ENCODE data around the gene ACTG1. TPM values are rescaled to one million over a fixed set of nuclear protein-coding genes. Genes with fewer than 3 reads are reported as not detected.

ACTG1 gene
- total RNA-seq, 8 experiments from 2014 or later: 2,076 to 6,877 (median 3,447) TPM

DNA sequence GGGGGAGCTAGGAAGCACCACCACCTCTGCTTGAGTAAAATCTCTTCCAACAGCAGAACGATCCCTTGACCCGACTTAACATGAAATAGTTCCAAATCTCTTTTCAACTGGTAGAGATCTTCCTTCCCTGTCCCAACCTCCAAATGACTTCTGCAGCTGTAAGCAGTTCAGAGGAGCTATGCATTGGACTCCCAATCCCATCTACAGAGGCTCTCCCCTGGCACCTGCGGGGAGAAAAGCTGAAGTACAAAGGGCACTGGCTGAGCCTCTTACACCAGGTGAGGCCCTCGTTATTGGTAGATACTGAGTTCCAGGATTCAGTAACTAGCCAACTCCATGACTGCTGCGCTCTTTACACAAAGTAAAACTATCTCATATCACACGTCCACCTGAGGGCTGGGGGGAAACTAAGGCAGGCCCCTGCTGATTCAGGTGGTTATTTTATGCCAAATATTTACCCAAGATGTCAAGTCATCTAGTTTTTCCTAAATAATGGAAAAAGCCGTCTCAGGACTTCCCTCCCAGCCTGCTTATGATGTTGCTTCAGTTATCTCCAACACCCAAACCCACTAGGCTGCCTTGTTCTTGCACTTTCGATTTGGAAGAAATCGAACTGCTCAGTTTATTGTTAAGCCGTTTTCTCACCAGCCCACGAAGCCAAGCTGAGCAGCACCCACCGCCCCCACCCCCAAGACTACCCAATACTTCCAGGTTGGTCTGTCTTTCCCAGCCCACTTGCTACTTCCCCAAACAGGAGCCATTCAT is 3.2 kb downstream of the ACTG1 start:
- Histone ChIP-seq H3K27ac (no peak overlapping the region), H3K4me3 (peak overlapping the region; percentile 63 to 98 (median 93))

DNA sequence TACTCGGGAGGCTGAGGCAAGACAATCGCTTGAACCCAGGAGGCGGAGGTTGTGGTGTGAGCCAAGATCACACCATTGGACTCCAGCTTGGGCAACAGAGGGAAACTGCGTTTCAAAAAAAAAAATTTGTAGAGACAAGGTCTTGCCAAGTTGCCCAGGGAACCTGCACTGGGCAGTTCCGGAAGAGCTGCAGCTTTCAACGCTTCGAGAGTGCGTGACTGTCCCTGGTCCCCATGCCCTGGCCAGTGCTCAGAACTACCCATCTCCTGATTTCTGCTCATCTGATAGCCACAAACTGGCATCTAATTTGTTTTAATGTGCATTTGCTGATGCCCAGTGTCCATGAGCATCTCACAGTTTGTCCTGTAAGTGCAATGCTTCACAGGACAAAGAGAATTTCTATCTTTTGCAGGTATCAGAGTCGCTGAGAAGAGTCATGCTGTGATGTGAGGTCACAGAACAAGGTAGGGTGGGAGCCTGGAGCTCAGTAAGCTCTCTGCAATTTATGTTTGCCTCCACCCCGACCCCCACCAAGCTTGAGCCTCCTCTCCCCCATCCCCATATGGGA is 3.9 kb downstream of the ACTG1 start:
- in situ Hi-C loops (cut with MboI; ENCODE audit: low pct_unique_long_range_greater_than_20kb in 2 of 9, low sequenced_read_pairs in 9 of 9, unreplicated experiment in 9 of 9): loop anchor here in 1 of 9 experiments (25.0 kb wide), 1 partner anchor 246 kb away; no protein-coding TSS in a partner anchor
- WGBS, 10 experiments: 9 to 92% (median 47%) methylated on average over 1 to 9 of the region's 10 CpGs; no CpG with 5 or more reads in 3 of the 10 experiments
- peak in 2 of 8 experiments; percentile 0 to 4 for ATAC-seq (replicated peaks in 6 of 8)
- Histone ChIP-seq H3K4me1 (replicated peaks in 1 of 2) (peaks cover 16 to 17% of the 10 kb centered on the region in 2 donors), H3K4me3 (peak overlapping the region in 4 of 5 donors; percentile 63 to 96 (median 93)), H3K27ac (no peak overlapping the region)

More for the DNA sequence above, 3.2 kb downstream of the ACTG1 start:
- peak in 1 of 8 experiments; percentile 0 for ATAC-seq (replicated peaks in 6 of 8)
- peaks cover 20 to 23% of the 10 kb centered on the region in 2 donors for H3K4me1 ChIP-seq (replicated peaks in 1 of 2)
- WGBS, 10 experiments: 14 to 71% (median 50%) methylated on average over 2 to 7 of the region's 12 CpGs; no CpG with 5 or more reads in 3 of the 10 experiments
- in situ Hi-C loops (cut with MboI; ENCODE audit: low pct_unique_long_range_greater_than_20kb in 2 of 9, low sequenced_read_pairs in 9 of 9, unreplicated experiment in 9 of 9): loop anchor here in 1 of 9 experiments (25.0 kb wide), 1 partner anchor 247 kb away; no protein-coding TSS in a partner anchor

DNA sequence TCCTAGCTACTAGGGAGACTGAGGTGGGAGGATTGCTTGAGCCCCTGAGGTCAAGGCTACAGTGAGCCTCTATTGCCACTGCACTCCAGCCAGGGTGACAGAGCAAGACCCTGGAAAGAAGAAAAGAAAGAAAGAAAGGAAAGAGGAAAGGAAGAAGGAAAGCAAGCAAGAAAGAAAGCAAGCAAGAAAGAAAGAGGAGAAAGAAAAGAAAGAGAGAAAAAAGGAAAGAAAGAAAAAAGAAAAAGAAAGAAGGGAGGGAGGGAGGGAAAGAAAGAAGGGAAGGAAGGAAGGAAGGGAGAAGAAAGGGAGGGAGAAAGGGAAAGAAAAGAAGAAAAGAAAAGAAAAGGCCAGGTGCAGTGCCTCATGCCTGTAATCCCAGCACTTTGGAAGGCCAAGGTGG is 9.0 kb downstream of the ACTG1 start:
- H3K4me1 ChIP-seq (replicated peaks in 1 of 2): peaks cover under 1 to 3% of the 10 kb centered on the region in 2 donors
- no peak overlapping the region for H3K4me3 ChIP-seq
- no peak overlapping the region for H3K27ac ChIP-seq
- ATAC-seq (replicated peaks in 6 of 8): no peak
- in situ Hi-C loops (cut with MboI; ENCODE audit: low pct_unique_long_range_greater_than_20kb in 2 of 9, low sequenced_read_pairs in 9 of 9, unreplicated experiment in 9 of 9): loop anchor here in 1 of 9 experiments (25.0 kb wide), 1 partner anchor 241 kb away; no protein-coding TSS in a partner anchor

DNA sequence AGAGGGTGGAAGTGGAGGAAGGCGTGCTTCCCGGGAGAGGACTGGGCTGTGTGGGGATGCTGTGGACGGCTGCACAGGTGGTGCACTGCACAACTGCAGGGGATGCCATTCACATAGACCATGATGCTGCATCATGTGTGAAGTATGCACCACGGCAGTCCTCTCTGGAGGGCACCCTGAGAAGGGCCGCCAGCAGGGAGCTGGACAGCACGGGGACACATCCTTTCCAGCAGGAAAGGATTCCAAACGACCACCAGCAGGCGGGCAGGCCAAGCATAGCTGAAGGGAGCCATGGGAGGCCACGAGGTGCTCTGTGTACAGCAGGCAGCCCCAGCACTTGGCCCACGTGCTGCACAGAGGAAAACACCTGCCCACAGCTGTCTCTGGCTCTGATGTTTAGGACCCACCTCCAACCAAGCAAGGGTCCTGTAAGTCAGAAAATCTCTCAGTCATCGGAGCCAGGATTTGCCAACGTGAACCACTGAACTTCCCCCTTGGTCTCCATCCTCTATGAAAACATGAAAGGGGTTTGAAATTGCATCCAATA is 10.1 kb downstream of the ACTG1 start:
- Histone ChIP-seq H3K27ac (no peak overlapping the region), H3K4me3 (no peak overlapping the region), H3K4me1 (replicated peaks in 1 of 2) (no peaks in the 10 kb centered on the region)
- in situ Hi-C loops (cut with MboI; ENCODE audit: low pct_unique_long_range_greater_than_20kb in 2 of 9, low sequenced_read_pairs in 9 of 9, unreplicated experiment in 9 of 9): loop anchor here in 1 of 9 experiments (25.0 kb wide), 1 partner anchor 240 kb away; no protein-coding TSS in a partner anchor
- 50 to 80% (median 65%) methylated on average over 1 to 5 of the region's 12 CpGs; no CpG with 5 or more reads in 3 of the 10 experiments for WGBS, 10 experiments
- ATAC-seq (replicated peaks in 6 of 8): peak in 3 of 8 experiments; percentile 4 to 5 (median 5)

DNA sequence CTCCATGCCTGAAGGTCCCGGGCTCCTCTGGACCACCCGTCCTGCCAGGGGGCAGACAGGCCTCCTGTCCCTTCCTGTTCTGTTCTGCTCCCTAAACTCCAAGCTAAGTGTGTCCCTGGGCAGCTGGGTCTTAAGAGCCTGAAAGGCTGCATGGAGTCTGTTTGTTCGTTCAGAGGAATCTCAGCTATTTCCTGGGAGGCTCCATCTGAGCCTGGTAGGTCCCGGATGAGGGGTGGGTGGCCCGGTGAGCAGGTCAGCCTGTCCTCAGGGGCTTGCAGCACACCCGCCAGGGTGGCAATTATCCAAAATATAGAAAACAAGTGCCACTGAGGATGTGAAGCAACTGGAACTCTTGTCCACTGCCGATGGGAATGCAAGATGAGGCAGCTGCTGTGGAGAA is 12.6 kb downstream of the ACTG1 start:
- ATAC-seq (replicated peaks in 6 of 8): peak in 1 of 8 experiments; percentile 0
- Histone ChIP-seq H3K27ac (no peak overlapping the region), H3K4me3 (no peak overlapping the region), H3K4me1 (replicated peaks in 1 of 2) (no peaks in the 10 kb centered on the region)
- in situ Hi-C loops (cut with MboI; ENCODE audit: low pct_unique_long_range_greater_than_20kb in 2 of 9, low sequenced_read_pairs in 9 of 9, unreplicated experiment in 9 of 9): loop anchor here in 1 of 9 experiments (25.0 kb wide), 1 partner anchor 238 kb away; no protein-coding TSS in a partner anchor
- WGBS, 10 experiments: 40 to 80% (median 66%) methylated on average over 1 to 4 of the region's 7 CpGs; no CpG with 5 or more reads in 7 of the 10 experiments

DNA sequence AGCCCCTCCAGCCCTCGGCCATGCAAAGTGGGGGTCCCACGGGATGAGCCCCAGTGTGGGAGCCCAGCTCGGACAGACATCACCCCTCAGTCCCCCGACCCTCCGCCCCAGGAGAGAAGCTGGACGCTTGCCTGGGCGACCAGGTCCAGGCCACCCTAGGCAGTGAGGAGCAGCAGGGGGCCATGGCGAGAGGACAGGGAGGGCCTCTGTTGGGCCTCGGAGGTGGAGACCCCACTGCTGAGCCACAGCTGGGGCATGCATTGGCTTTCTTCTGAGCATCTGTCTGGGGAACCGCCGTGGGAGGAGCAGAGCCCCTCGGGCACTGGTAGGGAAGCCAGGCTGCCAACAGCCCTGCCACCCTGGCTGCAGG is 13.0 kb downstream of the ACTG1 start:
- peaks cover 4% of the 10 kb centered on the region in 2 donors for H3K4me1 ChIP-seq (replicated peaks in 1 of 2)
- peak in 1 of 8 experiments; percentile 1 for ATAC-seq (replicated peaks in 6 of 8)
- no peak overlapping the region for H3K27ac ChIP-seq
- 58% methylated on average over 2 of the region's 12 CpGs; no CpG with 5 or more reads in 9 of the 10 experiments for WGBS, 10 experiments
- H3K4me3 ChIP-seq: no peak overlapping the region
- in situ Hi-C loops (cut with MboI; ENCODE audit: low pct_unique_long_range_greater_than_20kb in 2 of 9, low sequenced_read_pairs in 9 of 9, unreplicated experiment in 9 of 9): loop anchor here in 7 of 9 experiments (25.0 kb wide), 3 partner anchors 112 to 237 kb away; partner anchors contain the start of genes BAHCC1 (in 3 of the 7) and SLC38A10 (in 3 of the 7)

DNA sequence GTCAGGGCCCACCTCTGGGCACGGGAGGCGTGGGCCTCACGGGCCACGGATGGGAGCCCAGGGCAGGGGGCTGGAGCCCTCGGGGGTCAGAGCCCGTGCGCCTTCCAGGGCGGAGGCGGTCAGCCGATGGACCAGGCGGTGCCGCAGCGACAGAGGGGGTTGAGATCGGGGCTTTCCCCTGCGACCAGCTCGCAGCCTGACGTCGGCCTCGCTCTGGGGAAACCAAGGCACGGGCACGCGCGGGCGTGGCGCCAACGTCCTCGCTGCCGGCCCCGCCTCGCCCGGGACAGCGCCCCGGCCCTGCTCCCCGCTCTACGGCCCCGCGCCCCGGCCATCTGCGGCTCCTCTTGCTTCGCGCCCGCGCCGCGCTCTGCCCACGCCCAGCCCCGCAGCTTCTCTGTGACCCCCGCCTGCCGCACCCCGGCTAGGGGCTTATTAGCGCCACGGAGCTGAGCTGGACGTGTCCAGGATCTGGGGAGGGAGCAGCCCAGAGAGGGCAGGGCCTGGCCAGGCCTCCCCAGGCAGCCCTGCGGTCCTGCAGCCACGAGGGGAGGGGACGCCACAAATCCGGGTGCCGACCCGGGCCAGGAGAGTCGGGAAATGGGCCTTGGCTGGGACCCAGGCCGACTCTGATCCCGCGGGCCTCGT is 13.5 kb downstream of the ACTG1 start:
- no CpG with 5 or more reads among the region's 64 CpGs for WGBS, 10 experiments
- in situ Hi-C loops (cut with MboI; ENCODE audit: low pct_unique_long_range_greater_than_20kb in 2 of 9, low sequenced_read_pairs in 9 of 9, unreplicated experiment in 9 of 9): loop anchor here in 7 of 9 experiments (25.0 kb wide), 3 partner anchors 112 to 237 kb away; partner anchors contain the start of genes BAHCC1 (in 3 of the 7) and SLC38A10 (in 3 of the 7)
- H3K4me1 ChIP-seq (replicated peaks in 1 of 2): peaks cover 7 to 8% of the 10 kb centered on the region in 2 donors
- no peak for ATAC-seq (replicated peaks in 6 of 8)
- H3K4me3 ChIP-seq: no peak overlapping the region
- no peak overlapping the region for H3K27ac ChIP-seq

DNA sequence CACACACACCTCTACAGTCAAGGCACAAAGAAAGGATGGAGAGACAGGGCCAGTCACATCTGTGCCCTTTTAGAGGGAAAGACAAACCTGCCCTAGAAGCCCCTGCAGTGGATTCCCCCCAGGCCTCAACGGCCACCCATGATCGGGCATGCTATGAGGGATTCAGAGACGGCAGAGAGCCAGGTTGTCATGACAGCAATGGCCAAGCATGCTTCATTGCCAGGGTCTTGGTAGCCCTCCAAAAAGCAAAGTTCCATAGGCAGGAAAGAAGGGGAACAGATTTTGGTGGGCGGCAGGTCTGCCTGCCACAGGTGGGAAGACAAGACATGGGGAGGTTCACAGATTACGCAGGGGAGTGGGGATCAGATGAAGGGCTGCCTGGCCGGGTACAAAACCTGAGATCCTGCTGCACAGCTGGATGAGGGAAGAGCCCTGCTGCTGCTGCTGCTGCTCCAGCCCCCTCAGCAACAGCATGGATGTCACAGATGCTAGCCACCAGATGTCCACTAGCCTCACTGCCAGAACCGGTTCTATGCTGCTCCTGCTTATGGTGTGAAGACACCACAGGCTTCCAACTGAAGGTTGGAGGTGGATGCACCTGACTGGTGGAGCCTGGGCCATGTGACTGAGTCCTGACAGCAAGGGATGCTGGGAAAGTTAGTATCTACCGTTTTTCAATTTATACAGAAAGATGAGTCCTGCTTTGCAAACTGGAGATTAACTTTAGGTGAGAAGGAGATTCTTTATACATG is 17.8 kb downstream of the ACTG1 start:
- Histone ChIP-seq H3K4me1 (replicated peaks in 1 of 2) (peaks cover 21 to 26% of the 10 kb centered on the region in 2 donors), H3K27ac (peak overlapping the region; percentile 56 to 86), H3K4me3 (peak overlapping the region in 1 of 5 donors; percentile 16)
- WGBS, 10 experiments: 5 to 62% (median 40%) methylated on average over 1 to 4 of the region's 8 CpGs; no CpG with 5 or more reads in 1 of the 10 experiments
- ATAC-seq (replicated peaks in 6 of 8): peak in 7 of 8 experiments; percentile 15 to 91 (median 88)
- in situ Hi-C loops (cut with MboI; ENCODE audit: low pct_unique_long_range_greater_than_20kb in 2 of 9, low sequenced_read_pairs in 9 of 9, unreplicated experiment in 9 of 9): loop anchor here in 7 of 9 experiments (25.0 kb wide), 3 partner anchors 108 to 233 kb away; partner anchors contain the start of genes BAHCC1 (in 3 of the 7) and SLC38A10 (in 3 of the 7)

DNA sequence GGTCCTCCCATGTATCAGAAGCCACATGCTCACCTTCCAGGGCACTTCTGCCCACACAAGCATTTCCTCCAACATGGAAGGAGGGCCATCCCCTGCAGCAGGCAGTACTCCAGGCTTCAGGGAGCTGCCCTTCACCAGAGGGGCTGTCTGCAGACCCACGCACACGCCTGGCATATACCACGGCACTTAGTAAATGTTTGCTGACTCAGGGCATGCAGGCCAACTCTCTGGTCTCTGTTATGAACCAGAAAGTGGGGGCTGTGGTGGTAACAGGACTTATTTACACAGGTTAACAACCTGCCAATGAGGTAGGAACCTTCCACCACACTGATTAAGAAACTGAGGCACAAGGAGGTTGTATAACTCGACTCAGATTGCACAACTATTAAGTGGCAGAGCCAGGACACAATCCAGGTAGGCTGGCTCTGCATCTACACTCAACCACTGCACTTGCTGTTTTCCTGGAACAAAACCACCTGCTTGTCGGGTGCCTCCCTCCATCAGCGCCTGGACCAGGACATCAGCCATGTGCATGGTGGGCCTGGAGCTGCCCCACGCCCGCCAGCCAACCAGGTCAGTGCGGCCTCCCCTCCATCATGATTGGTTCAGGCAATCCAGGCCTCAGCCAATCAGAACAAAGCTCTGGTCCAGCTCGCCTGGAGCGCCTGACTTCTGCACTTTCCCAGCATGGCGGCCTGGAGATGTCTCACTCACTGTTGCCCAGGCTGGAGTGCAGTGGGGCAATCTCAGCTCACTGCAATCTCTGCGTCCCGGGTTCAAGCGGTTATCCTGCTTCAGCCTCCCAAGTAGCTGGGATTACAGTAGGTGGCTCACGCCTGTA is 19.2 kb downstream of the ACTG1 start:
- ATAC-seq (replicated peaks in 6 of 8): peak in 1 of 8 experiments; percentile 8
- Histone ChIP-seq H3K4me1 (replicated peaks in 1 of 2) (peaks cover 35 to 40% of the 10 kb centered on the region in 2 donors), H3K27ac (no peak overlapping the region), H3K4me3 (no peak overlapping the region)
- WGBS, 10 experiments: 42 to 100% (median 80%) methylated on average over 1 to 8 of the region's 16 CpGs; no CpG with 5 or more reads in 2 of the 10 experiments
- in situ Hi-C loops (cut with MboI; ENCODE audit: low pct_unique_long_range_greater_than_20kb in 2 of 9, low sequenced_read_pairs in 9 of 9, unreplicated experiment in 9 of 9): loop anchor here in 7 of 9 experiments (25.0 kb wide), 3 partner anchors 106 to 231 kb away; partner anchors contain the start of genes BAHCC1 (in 3 of the 7) and SLC38A10 (in 3 of the 7)

DNA sequence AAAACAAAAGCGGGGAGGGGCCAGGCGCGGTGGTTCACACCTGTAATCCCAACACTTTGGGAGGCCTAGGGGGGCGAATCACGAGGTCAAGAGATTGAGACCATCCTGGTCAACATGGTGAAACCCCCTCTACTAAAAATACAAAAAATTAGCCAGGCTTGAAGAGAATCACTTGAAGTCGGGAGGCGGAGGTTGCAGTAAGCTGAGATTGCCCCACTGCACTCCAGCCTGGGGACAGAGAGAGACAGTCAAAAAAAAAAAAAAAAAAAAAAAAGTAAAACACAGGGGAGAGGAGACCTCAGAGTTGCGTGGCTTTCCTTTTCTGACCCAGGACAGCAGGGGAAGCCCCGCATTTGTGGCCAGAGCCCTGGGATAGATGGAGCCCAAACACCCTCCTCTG is 19.9 kb downstream of the ACTG1 start:
- Histone ChIP-seq H3K27ac (no peak overlapping the region), H3K4me3 (no peak overlapping the region), H3K4me1 (replicated peaks in 1 of 2) (peaks cover 39 to 42% of the 10 kb centered on the region in 2 donors)
- in situ Hi-C loops (cut with MboI; ENCODE audit: low pct_unique_long_range_greater_than_20kb in 2 of 9, low sequenced_read_pairs in 9 of 9, unreplicated experiment in 9 of 9): loop anchor here in 7 of 9 experiments (25.0 kb wide), 3 partner anchors 105 to 230 kb away; partner anchors contain the start of genes BAHCC1 (in 3 of the 7) and SLC38A10 (in 3 of the 7)
- WGBS, 10 experiments: 59 to 95% (median 78%) methylated on average over 3 to 9 of the region's 9 CpGs; no CpG with 5 or more reads in 1 of the 10 experiments
- ATAC-seq (replicated peaks in 6 of 8): no peak

DNA sequence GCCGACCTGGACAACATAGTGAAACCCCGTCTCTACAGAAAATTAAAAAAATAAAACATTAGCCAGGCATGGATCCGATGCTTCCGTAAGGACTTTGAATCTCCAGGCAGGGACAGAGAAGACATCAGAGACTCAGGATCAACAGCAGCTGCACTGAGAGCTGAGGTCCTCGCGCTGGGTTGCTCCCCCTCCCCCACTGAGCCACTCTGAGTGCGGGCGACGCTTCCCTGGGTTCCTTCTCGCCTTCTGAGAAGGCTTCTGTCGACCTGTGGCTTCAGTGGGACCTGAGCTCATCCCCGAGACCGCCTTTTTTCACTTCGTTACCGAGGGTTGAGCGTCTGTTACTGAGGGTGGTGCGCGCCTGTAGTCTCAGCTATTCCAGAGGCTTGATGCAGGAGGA is 20.4 kb downstream of the ACTG1 start:
- no peak overlapping the region for H3K4me3 ChIP-seq
- WGBS, 10 experiments: 18 to 85% (median 54%) methylated on average over 4 to 18 of the region's 18 CpGs; no CpG with 5 or more reads in 2 of the 10 experiments

More for the DNA sequence above, 20.4 kb downstream of the ACTG1 start:
- H3K4me1 ChIP-seq (replicated peaks in 1 of 2): peaks cover 39 to 45% of the 10 kb centered on the region in 2 donors
- H3K27ac ChIP-seq: no peak overlapping the region
- ATAC-seq (replicated peaks in 6 of 8): no peak
- in situ Hi-C loops (cut with MboI; ENCODE audit: low pct_unique_long_range_greater_than_20kb in 2 of 9, low sequenced_read_pairs in 9 of 9, unreplicated experiment in 9 of 9): loop anchor here in 7 of 9 experiments (25.0 kb wide), 3 partner anchors 105 to 230 kb away; partner anchors contain the start of genes BAHCC1 (in 3 of the 7) and SLC38A10 (in 3 of the 7)
